DND-41 (cell line): Measurements from ENCODE around the gene PRXL2A.
"Not testable (repeated sequence)": the region's sequence is repeated elsewhere in the genome, so short reads cannot be mapped to it uniquely, and the experiment has no call there.

Experiments
- ATAC-seq: fragments of 200-7000 bp; cut with Tn5 transposase; 3 replicates; pipeline ENCODE4 v1.9.1; 2021; ENCODE audit warnings: low read depth; ENCODE audit not compliant: insufficient read depth
- DNase-seq: peaks from one replicate; pipeline ENCODE4 v3.0.0-alpha.2; 2020
- H2AFZ ChIP-seq: 2 replicates; pipeline ENCODE4 v1.6.0; 2012; ENCODE audit warnings: low read depth, low read length
- H3K27ac ChIP-seq: 2 replicates; pipeline ENCODE4 v1.5.1; 2012; ENCODE audit warnings: low read length, inconsistent platforms
- H3K27me3 ChIP-seq: fragments of 200-600 bp; sonication (generic); 2 replicates; pipeline ENCODE4 v1.6.0; 2012; ENCODE audit warnings: low read length, mild to moderate bottlenecking, inconsistent platforms; ENCODE audit not compliant: insufficient read depth, poor library complexity
- H3K36me3 ChIP-seq: 2 replicates; pipeline ENCODE4 v1.5.1; 2012; ENCODE audit warnings: low read length, inconsistent platforms; ENCODE audit not compliant: insufficient read depth
- H3K4me1 ChIP-seq: 2 replicates; pipeline ENCODE4 v1.5.1; 2012; ENCODE audit warnings: mild to moderate bottlenecking, low read length; ENCODE audit not compliant: insufficient read depth
- H3K4me2 ChIP-seq: 2 replicates; pipeline ENCODE4 v1.6.0; 2012; ENCODE audit warnings: mild to moderate bottlenecking, moderate library complexity, low read length, inconsistent platforms; ENCODE audit not compliant: insufficient read depth
- H3K4me3 ChIP-seq, 2 experiments: fragments of 200-600 bp in 1 of 2; shearing (Covaris generic) in 1 of 2; 2 replicates each; pipeline ENCODE4 v1.5.1; 2012 to 2016; ENCODE audit warnings: inconsistent platforms in 2 of 2, low read length in 2 of 2, mild to moderate bottlenecking in 2 of 2, low read depth in 1 of 2, moderate library complexity in 1 of 2
- H3K79me2 ChIP-seq: 2 replicates; pipeline ENCODE4 v1.6.0; 2012; ENCODE audit warnings: low read length, inconsistent platforms; ENCODE audit not compliant: insufficient read depth
- H3K9ac ChIP-seq: 2 replicates; pipeline ENCODE4 v1.6.0; 2012; ENCODE audit warnings: low read depth, mild to moderate bottlenecking, inconsistent platforms, low read length, moderate library complexity
- H3K9me3 ChIP-seq: 2 replicates; pipeline ENCODE4 v1.5.1; 2012; ENCODE audit warnings: low read length, moderate library complexity, mild to moderate bottlenecking, inconsistent platforms; ENCODE audit not compliant: insufficient read depth, severe bottlenecking
- H4K20me1 ChIP-seq: 2 replicates; pipeline ENCODE4 v1.6.0; 2012; ENCODE audit warnings: low read length; ENCODE audit not compliant: insufficient read depth
- CTCF ChIP-seq: IDR thresholded peaks from 2 replicates; pipeline ENCODE4 v1.5.1; 2012; ENCODE audit warnings: borderline replicate concordance, low read length, moderate library complexity, mild to moderate bottlenecking; ENCODE audit not compliant: poor library complexity, severe bottlenecking; ENCODE audit errors: extremely low read depth
- EZH2 ChIP-seq: IDR thresholded peaks from 3 replicates; pipeline ENCODE4 v1.6.1; 2012; ENCODE audit warnings: borderline replicate concordance, low read depth, mild to moderate bottlenecking, moderate library complexity, low read length, inconsistent platforms; ENCODE audit not compliant: severe bottlenecking

PRXL2A gene, protein sequence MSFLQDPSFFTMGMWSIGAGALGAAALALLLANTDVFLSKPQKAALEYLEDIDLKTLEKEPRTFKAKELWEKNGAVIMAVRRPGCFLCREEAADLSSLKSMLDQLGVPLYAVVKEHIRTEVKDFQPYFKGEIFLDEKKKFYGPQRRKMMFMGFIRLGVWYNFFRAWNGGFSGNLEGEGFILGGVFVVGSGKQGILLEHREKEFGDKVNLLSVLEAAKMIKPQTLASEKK

DNA sequence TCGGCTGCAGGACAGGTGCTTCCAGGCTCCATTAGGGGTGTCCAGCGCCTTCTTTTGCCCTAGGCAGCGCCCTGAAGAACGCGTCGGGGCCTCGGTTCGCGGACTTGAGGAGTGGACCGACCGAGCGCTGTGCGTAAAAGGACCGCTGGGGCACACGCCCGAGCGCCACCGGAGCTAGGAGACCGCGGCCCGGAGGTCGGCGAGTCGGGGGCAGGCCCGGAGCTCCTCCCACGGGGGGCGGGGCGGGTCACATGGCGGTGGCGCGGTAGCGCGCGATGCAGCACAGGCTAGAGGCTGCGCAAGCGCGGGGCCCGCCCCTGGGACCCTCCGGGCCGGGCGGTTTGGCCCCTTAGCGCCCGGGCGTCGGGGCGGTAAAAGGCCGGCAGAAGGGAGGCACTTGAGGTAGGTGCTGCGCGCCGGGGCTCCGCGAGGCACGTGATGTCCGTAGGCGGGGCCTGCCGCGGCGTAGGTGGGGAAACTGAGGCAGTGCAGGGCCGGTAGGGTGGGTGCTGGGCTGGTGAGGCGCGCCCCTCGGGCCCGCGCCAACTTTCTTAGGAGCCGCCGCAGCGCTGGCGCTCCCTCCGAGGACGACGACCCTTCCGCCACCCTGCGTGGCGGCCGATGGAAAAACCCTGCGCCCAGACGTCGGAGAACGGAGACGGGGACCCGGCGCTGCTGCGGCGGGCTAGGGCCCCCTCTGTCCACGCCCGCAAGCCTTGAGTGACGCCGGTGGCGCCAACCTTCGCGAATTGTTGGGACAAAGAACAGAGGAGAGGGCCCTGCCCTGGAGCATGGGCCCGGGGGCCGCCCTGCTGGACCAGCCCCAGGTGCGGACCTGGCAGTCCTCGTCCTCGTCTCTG is at the start of gene PRXL2A:
TSS of gene PRXL2A (plus strand) at position 310 of the 860 bp plus-strand sequence. CDS start 11,917 bp downstream, outside the sequence.
- H3K27ac ChIP-seq, result peak within 1 kb of the TSS; percentile 72
- H2AFZ ChIP-seq, result peak within 1 kb of the TSS; percentile 93
- peaks cover 30% of the 10 kb centered on the region for H3K4me1 ChIP-seq
- peak within 1 kb of the TSS; percentile 84 for H3K4me2 ChIP-seq
- TF ChIP-seq CTCF, result no peak
- no peak for TF ChIP-seq EZH2
- H4K20me1 ChIP-seq, result peaks cover 5% of the 10 kb centered on the region; the same call in 1 of the 2 replicates
- peaks cover 3% of the 10 kb centered on the region; the same call in 1 of the 2 replicates for H3K36me3 ChIP-seq
- DNase-seq, result peak; percentile 82
- peak; percentile 97 for ATAC-seq
- peaks cover 22% of the 10 kb centered on the region; the same call in 1 of the 2 replicates for H3K79me2 ChIP-seq
- H3K9me3 ChIP-seq, result no peaks in the 10 kb centered on the region
- no peaks in the 10 kb centered on the region for H3K27me3 ChIP-seq
- peak within 1 kb of the TSS; percentile 41 to 74 for H3K4me3 ChIP-seq
- peak within 1 kb of the TSS; percentile 73 for H3K9ac ChIP-seq

- H4K20me1 ChIP-seq, H3K9ac ChIP-seq, H3K79me2 ChIP-seq, ATAC-seq, H3K36me3 ChIP-seq, H3K27ac ChIP-seq, H3K4me1 ChIP-seq, H2AFZ ChIP-seq, H3K4me2 ChIP-seq, H3K4me3 ChIP-seq, H3K9me3 ChIP-seq, H3K27me3 ChIP-seq: not testable (repeated sequence)
- peak; percentile 12 for DNase-seq
Observed at GRCh38 chr10:80358925-80359324, 49.4 kb upstream of the PRXL2A start.

DNA sequence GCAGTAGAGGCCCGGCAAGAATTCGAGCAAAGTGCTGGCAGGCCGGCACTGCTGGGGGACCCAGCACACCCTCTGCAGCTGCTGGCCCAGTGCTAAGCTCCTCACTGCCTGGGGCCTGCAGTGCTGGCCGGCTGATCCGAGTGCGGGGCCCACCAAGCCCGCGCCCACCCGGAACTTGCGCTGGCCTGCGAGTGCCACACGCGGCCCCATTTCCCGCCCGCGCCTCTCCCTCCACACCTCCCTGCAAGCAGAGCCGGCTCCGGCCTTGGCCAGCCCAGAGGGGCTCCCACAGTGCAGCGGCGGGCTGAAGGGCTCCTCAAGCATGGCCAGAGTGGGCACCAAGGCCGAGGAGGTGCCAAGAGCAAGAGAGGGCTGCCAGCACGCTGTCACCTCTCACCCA is 48.7 kb upstream of the PRXL2A start:
- TF ChIP-seq EZH2 (no peak), CTCF (no peak)
- H3K4me3 ChIP-seq, result no peak overlapping the region
- H2AFZ ChIP-seq, result no peak overlapping the region
- ATAC-seq, result no peak
- no peaks in the 10 kb centered on the region for H3K4me1 ChIP-seq
- H3K9ac ChIP-seq, result no peak overlapping the region
- H3K4me2 ChIP-seq, result no peak overlapping the region
- no peak overlapping the region for H3K27ac ChIP-seq
- no peaks in the 10 kb centered on the region for H3K79me2 ChIP-seq
- H3K27me3 ChIP-seq, result peaks cover 4% of the 10 kb centered on the region
- H3K9me3 ChIP-seq, result no peaks in the 10 kb centered on the region
- H4K20me1 ChIP-seq, result no peaks in the 10 kb centered on the region
- no peaks in the 10 kb centered on the region for H3K36me3 ChIP-seq
- no peak for DNase-seq

DNA sequence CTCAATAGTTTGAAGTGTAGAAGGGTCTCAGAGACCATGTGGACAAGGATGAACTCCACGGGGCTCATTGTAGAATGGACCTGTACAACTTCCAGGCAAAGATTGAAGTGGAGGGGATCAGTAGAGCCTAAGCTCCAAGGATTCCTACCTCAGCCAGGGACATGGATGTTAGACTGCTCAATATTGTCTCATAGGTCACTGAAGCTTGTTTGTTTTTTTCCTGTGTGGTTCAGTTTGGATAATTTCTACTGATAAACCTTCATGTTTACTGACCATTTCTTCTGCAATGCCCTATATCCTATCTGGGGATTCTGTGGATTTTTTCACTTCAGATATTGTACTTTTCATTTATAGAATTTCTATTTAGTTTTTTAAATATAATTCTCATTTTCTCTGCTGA is 42.8 kb upstream of the PRXL2A start:
- Histone ChIP-seq H3K9me3 (peaks cover 12% of the 10 kb centered on the region), H3K27me3 (no peaks in the 10 kb centered on the region), H3K4me2 (no peak overlapping the region), H3K79me2 (no peaks in the 10 kb centered on the region), H3K27ac (no peak overlapping the region), H2AFZ (no peak overlapping the region), H3K36me3 (no peaks in the 10 kb centered on the region), H4K20me1 (no peaks in the 10 kb centered on the region), H3K9ac (no peak overlapping the region), H3K4me1 (no peaks in the 10 kb centered on the region), H3K4me3 (no peak overlapping the region)
- no peak for ATAC-seq
- DNase-seq, result no peak
- TF ChIP-seq CTCF (no peak), EZH2 (no peak)
